MM.1S (cell line): ENCODE data around the gene BCAR3.

Experiments used
- DNase-seq: peaks from one replicate; pipeline ENCODE4 v3.0.0-alpha.2; 2015
- H2AFZ ChIP-seq: fragments of 300-600 bp; sonication (generic); 2 replicates; pipeline ENCODE4 v1.6.0; 2016; ENCODE audit warnings: antibody characterized with exemption, low read length
- H3F3A ChIP-seq: fragments of 300-600 bp; sonication (generic); 2 replicates; pipeline ENCODE4 v1.6.1; 2016; ENCODE audit warnings: mild to moderate bottlenecking, antibody characterized with exemption, low read length, moderate library complexity, mixed read lengths; ENCODE audit not compliant: insufficient read depth
- H3K27ac ChIP-seq: fragments of 300-600 bp; sonication (generic); 2 replicates; pipeline ENCODE4 v1.5.1; 2016; ENCODE audit warnings: mild to moderate bottlenecking, low read length
- H3K27me3 ChIP-seq: fragments of 300-600 bp; sonication (generic); replicated peaks from 2 replicates; pipeline ENCODE4 v1.6.0; 2016; ENCODE audit warnings: low read length; ENCODE audit not compliant: insufficient read depth
- H3K36me3 ChIP-seq: fragments of 300-600 bp; sonication (generic); replicated peaks from 2 replicates; pipeline ENCODE4 v1.6.1; 2016; ENCODE audit warnings: mild to moderate bottlenecking, low read length, mixed read lengths; ENCODE audit not compliant: insufficient read depth
- H3K4me1 ChIP-seq: fragments of 300-600 bp; sonication (generic); 2 replicates; pipeline ENCODE4 v1.6.1; 2016; ENCODE audit warnings: low read length, mixed read lengths
- H3K4me2 ChIP-seq: fragments of 300-600 bp; sonication (generic); 2 replicates; pipeline ENCODE4 v1.6.0; 2016; ENCODE audit warnings: low read depth, low read length
- H3K4me3 ChIP-seq: fragments of 300-600 bp; sonication (generic); 2 replicates; pipeline ENCODE4 v1.5.1; 2016; ENCODE audit warnings: low read length, mixed read lengths
- H3K79me2 ChIP-seq: fragments of 300-600 bp; sonication (generic); 2 replicates; pipeline ENCODE4 v1.6.1; 2016; ENCODE audit warnings: mixed run types, low read length, mixed read lengths
- H3K9ac ChIP-seq: fragments of 300-600 bp; sonication (generic); 2 replicates; pipeline ENCODE4 v1.6.1; 2016; ENCODE audit warnings: low read length, mixed read lengths
- H3K9me2 ChIP-seq: fragments of 300-600 bp; sonication (generic); replicated peaks from 2 replicates; pipeline ENCODE4 v1.6.1; 2016; ENCODE audit warnings: mild to moderate bottlenecking, low read length, mixed read lengths; ENCODE audit not compliant: insufficient read depth
- H3K9me3 ChIP-seq: fragments of 300-600 bp; sonication (generic); replicated peaks from 2 replicates; pipeline ENCODE4 v1.6.1; 2016; ENCODE audit warnings: mild to moderate bottlenecking, low read length, mixed read lengths; ENCODE audit not compliant: insufficient read depth
- H4K20me1 ChIP-seq: fragments of 300-600 bp; sonication (generic); 2 replicates; pipeline ENCODE4 v1.6.1; 2016; ENCODE audit warnings: mild to moderate bottlenecking, low read length, moderate library complexity, mixed read lengths; ENCODE audit not compliant: insufficient read depth
- EZH2 ChIP-seq: fragments of 300-600 bp; sonication (generic); optimal IDR thresholded peaks from 2 replicates; pipeline ENCODE3; 2017; ENCODE audit warnings: low read depth, mild to moderate bottlenecking, antibody characterized with exemption, low read length, mixed read lengths
- EZH2phosphoT487 ChIP-seq: fragments of 300-600 bp; sonication (generic); IDR thresholded peaks from 2 replicates; pipeline ENCODE4 v1.6.1; 2018; ENCODE audit warnings: antibody characterized with exemption, low read length
- TF ChIP-seq, protein P1 (sequence below): fragments of 300-600 bp; sonication (generic); IDR thresholded peaks from 2 replicates; pipeline ENCODE4 v1.5.1; 2016; ENCODE audit warnings: antibody characterized with exemption, low read length, mixed read lengths

Gene BCAR3

GRCh38 chr1:93521618-93522017, 160.0 kb downstream of the BCAR3 start:
- no peak overlapping the region for H3K4me3 ChIP-seq
- no peaks in the 10 kb centered on the region for H3K9me2 ChIP-seq
- no peaks in the 10 kb centered on the region for H3F3A ChIP-seq
- no peak overlapping the region for H3K9ac ChIP-seq
- no peak overlapping the region for H2AFZ ChIP-seq
- DNase-seq = no peak
- H3K9me3 ChIP-seq = no peaks in the 10 kb centered on the region
- H3K36me3 ChIP-seq = no peaks in the 10 kb centered on the region
- H3K4me2 ChIP-seq = no peak overlapping the region
- no peaks in the 10 kb centered on the region for H4K20me1 ChIP-seq
- no peaks in the 10 kb centered on the region for H3K4me1 ChIP-seq
- H3K79me2 ChIP-seq = no peaks in the 10 kb centered on the region
- H3K27me3 ChIP-seq = no peaks in the 10 kb centered on the region
- TF ChIP-seq EZH2phosphoT487 = no peak
- no peak for TF ChIP-seq EZH2
- TF ChIP-seq, protein P1, sequence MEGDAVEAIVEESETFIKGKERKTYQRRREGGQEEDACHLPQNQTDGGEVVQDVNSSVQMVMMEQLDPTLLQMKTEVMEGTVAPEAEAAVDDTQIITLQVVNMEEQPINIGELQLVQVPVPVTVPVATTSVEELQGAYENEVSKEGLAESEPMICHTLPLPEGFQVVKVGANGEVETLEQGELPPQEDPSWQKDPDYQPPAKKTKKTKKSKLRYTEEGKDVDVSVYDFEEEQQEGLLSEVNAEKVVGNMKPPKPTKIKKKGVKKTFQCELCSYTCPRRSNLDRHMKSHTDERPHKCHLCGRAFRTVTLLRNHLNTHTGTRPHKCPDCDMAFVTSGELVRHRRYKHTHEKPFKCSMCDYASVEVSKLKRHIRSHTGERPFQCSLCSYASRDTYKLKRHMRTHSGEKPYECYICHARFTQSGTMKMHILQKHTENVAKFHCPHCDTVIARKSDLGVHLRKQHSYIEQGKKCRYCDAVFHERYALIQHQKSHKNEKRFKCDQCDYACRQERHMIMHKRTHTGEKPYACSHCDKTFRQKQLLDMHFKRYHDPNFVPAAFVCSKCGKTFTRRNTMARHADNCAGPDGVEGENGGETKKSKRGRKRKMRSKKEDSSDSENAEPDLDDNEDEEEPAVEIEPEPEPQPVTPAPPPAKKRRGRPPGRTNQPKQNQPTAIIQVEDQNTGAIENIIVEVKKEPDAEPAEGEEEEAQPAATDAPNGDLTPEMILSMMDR = no peak
- no peak overlapping the region for H3K27ac ChIP-seq

DNA sequence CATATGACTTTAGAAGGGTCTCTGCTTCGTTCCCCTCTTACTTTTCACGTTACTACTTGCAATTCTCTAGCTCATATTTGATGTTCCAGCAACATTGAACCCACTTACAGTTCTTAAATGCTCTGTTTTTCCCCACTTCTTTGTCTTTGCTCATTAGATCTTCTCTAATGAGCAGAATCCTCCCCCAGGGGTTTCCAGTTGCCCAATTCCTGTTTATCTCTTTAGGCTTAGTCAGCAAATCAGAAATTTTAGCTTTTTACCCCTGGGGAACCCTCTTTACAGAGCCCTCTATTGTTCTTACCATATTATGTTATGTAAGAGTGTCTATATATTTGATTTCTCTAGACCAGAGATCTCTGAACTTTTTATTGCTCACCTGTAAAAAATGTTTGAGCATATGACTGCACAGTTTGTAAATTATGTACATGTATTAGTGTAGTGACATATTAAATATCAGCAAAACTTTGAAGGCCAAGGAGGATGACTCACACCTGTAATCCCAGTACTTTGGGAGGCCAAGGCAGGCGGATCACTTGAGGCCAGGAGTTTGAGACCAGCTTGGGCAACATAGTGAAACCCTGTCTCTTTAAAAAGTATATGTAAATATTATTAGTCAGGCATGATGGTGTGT, 162.3 kb downstream of the BCAR3 start:
- Histone ChIP-seq H3K4me1 (no peaks in the 10 kb centered on the region), H3K4me3 (no peak overlapping the region), H4K20me1 (no peaks in the 10 kb centered on the region), H2AFZ (no peak overlapping the region), H3K4me2 (no peak overlapping the region), H3K79me2 (no peaks in the 10 kb centered on the region), H3K9me2 (no peaks in the 10 kb centered on the region), H3K9me3 (no peaks in the 10 kb centered on the region), H3K9ac (no peak overlapping the region), H3K36me3 (no peaks in the 10 kb centered on the region), H3F3A (no peaks in the 10 kb centered on the region), H3K27me3 (no peaks in the 10 kb centered on the region), H3K27ac (no peak overlapping the region)
- TF ChIP-seq EZH2phosphoT487 (no peak), EZH2 (no peak)
- TF ChIP-seq, protein P1 = no peak
- no peak for DNase-seq

DNA sequence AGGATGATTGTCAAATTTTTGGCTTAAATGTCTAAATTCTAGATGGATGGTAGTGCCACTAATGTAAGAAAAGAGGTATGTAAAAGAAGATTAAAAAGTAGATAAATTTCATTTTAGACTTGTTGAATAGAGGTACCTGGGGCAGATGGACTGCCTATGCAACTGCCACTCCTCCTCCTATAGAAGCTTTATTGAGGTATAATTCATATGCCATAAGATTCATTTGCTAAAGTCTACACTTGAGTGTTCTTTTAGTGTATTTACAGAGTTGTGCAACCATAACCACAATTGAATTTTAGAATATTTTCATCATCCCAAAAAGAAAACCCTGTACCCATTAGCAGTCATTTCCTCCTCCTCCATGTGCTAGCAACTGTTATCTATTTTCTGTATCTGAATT, 163.1 kb downstream of the BCAR3 start:
- no peak overlapping the region for H2AFZ ChIP-seq
- no peak for DNase-seq

More for the DNA sequence above, 163.1 kb downstream of the BCAR3 start:
- no peaks in the 10 kb centered on the region for H4K20me1 ChIP-seq
- H3K27ac ChIP-seq = no peak overlapping the region
- no peaks in the 10 kb centered on the region for H3F3A ChIP-seq
- TF ChIP-seq, protein P1 = no peak
- no peak for TF ChIP-seq EZH2phosphoT487
- TF ChIP-seq EZH2 = no peak
- no peaks in the 10 kb centered on the region for H3K27me3 ChIP-seq
- no peak overlapping the region for H3K4me3 ChIP-seq
- no peaks in the 10 kb centered on the region for H3K4me1 ChIP-seq
- no peak overlapping the region for H3K4me2 ChIP-seq
- H3K9ac ChIP-seq = no peak overlapping the region
- H3K79me2 ChIP-seq = no peaks in the 10 kb centered on the region
- H3K36me3 ChIP-seq = no peaks in the 10 kb centered on the region
- no peaks in the 10 kb centered on the region for H3K9me3 ChIP-seq
- H3K9me2 ChIP-seq = no peaks in the 10 kb centered on the region
